ENCODE data around the gene PARD3.

DNA sequence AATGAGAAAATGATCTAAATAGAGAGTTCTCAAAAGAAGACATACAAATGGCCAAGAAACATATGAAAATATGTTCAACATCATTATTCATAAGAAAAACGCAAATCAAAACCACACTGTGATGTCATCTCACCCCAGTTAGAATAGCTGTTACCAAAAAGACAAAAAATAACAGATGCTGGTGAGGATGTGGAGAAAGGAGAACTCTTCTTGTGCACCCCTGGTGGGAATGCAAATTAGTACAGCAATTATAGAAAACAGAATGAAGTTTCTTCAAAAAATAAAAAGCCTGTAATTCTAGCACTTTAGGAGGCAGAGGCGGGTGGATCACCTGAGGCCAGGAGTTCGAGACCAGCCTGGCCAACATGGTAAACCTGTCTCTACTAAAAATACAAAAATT is 199.3 kb downstream of the PARD3 start:
- TF ChIP-seq, protein P1, sequence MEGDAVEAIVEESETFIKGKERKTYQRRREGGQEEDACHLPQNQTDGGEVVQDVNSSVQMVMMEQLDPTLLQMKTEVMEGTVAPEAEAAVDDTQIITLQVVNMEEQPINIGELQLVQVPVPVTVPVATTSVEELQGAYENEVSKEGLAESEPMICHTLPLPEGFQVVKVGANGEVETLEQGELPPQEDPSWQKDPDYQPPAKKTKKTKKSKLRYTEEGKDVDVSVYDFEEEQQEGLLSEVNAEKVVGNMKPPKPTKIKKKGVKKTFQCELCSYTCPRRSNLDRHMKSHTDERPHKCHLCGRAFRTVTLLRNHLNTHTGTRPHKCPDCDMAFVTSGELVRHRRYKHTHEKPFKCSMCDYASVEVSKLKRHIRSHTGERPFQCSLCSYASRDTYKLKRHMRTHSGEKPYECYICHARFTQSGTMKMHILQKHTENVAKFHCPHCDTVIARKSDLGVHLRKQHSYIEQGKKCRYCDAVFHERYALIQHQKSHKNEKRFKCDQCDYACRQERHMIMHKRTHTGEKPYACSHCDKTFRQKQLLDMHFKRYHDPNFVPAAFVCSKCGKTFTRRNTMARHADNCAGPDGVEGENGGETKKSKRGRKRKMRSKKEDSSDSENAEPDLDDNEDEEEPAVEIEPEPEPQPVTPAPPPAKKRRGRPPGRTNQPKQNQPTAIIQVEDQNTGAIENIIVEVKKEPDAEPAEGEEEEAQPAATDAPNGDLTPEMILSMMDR (IDR thresholded peaks at IDR 0.05) = no peak
- no peak for TF ChIP-seq POLR2A (IDR thresholded peaks at IDR 0.05)
